Prostate gland (tissue), 2 donors: ENCODE data around the gene SCGN. TPM values are rescaled to one million over a fixed set of nuclear protein-coding genes. Genes with fewer than 3 reads are reported as not detected.

Experiments used
- DNase-seq: peaks from one replicate; pipeline ENCODE4 v3.0.0-alpha.2; 2019; ENCODE audit warnings: low spot score
- H3K27ac ChIP-seq, 2 donors: fragments of 200-600 bp; sonication (generic); 2 replicates each; pipeline ENCODE4 v1.5.1; 2017 to 2019
- H3K27me3 ChIP-seq: fragments of 200-600 bp; sonication (generic); replicated peaks from 2 replicates; pipeline ENCODE4 v1.5.1; 2019; ENCODE audit not compliant: insufficient read depth
- H3K36me3 ChIP-seq, 2 donors: fragments of 200-600 bp; sonication (generic); 1 replicate in 1 of 2; 2 replicates in 1 of 2; pipeline versions ENCODE4 v1.5.1 to v1.8.1; 2017 to 2019
- H3K4me1 ChIP-seq: fragments of 200-600 bp; sonication (generic); replicated peaks from 2 replicates; pipeline ENCODE4 v1.5.1; 2019
- H3K4me3 ChIP-seq, 2 donors: fragments of 200-600 bp; sonication (generic); 2 replicates each; pipeline ENCODE4 v1.5.1; 2017 to 2019
- H3K9me3 ChIP-seq: fragments of 200-600 bp; sonication (generic); 2 replicates; pipeline ENCODE4 v1.5.1; 2017
- CTCF ChIP-seq, 4 experiments: fragments of 200-600 bp in 2 of 4; fragments of 450-650 bp in 2 of 4; sonication (generic) in 2 of 4; IDR thresholded peaks; 1 replicate in 3 of 4; 2 replicates in 1 of 4; pipeline ENCODE4 v1.5.1; 2016 to 2019; ENCODE audit warnings: antibody characterized with exemption in 4 of 4, mild to moderate bottlenecking in 2 of 4, moderate library complexity in 2 of 4
- POLR2A ChIP-seq: fragments of 450-650 bp; IDR thresholded peaks from one replicate; pipeline ENCODE4 v1.6.1; 2016; ENCODE audit warnings: antibody characterized with exemption, mild to moderate bottlenecking
- POLR2AphosphoS5 ChIP-seq: sonication (generic); formaldehyde crosslinking; IDR thresholded peaks from one replicate; pipeline ENCODE4 v1.6.1; 2017; ENCODE audit warnings: antibody characterized with exemption
- WGBS: methylation state at CpG from one replicate; pipeline ENCODE4 v1.1.5; 2018; 5-methylcytosine and 5-hydroxymethylcytosine counted together
- intact Hi-C: fragments of 100-400 bp; cut with DNase I; formaldehyde crosslinking; loops from one replicate; pipeline ENCODE4 v1.14.2; 2022
- total RNA-seq, 2 donors: library from RNA; depleted of rRNA; stranded (reverse); fragments of >200 nt; gene quantifications; one replicate each; pipeline ENCODE4 v1.1.0, GENCODE V29; 2016

The SCGN gene
- total RNA-seq, 2 donors from 2014 or later, result 2.6 TPM; not detected in 1

- no peak for DNase-seq
- Histone ChIP-seq H3K27ac (no peak overlapping the region), H3K9me3 (no peaks in the 10 kb centered on the region), H3K4me1 (no peaks in the 10 kb centered on the region), H3K27me3 (peaks cover 4% of the 10 kb centered on the region), H3K4me3 (no peak overlapping the region), H3K36me3 (no peaks in the 10 kb centered on the region)
- WGBS, result 90% methylated on average over 15 of the region's 15 CpGs
- TF ChIP-seq CTCF (IDR thresholded peaks at IDR 0.05) (no peak), POLR2A (no peak), POLR2AphosphoS5 (no peak)
- intact Hi-C loops, result no loop called here
Measured at GRCh38 chr6:25731721-25732120, 79.7 kb downstream of the SCGN start.

- 64% methylated on average over 28 of the region's 30 CpGs for WGBS
- Histone ChIP-seq H3K4me3 (no peak overlapping the region), H3K9me3 (no peaks in the 10 kb centered on the region), H3K27me3 (peaks cover 4% of the 10 kb centered on the region), H3K4me1 (no peaks in the 10 kb centered on the region), H3K27ac (no peak overlapping the region), H3K36me3 (no peaks in the 10 kb centered on the region)
- intact Hi-C loops, result no loop called here
- DNase-seq, result no peak
- TF ChIP-seq POLR2A, result no peak
- TF ChIP-seq POLR2AphosphoS5, result no peak
- no peak for TF ChIP-seq CTCF (IDR thresholded peaks at IDR 0.05)
Measured at GRCh38 chr6:25732468-25733198, 80.6 kb downstream of the SCGN start.

- DNase-seq, result no peak
- H3K9me3 ChIP-seq, result no peaks in the 10 kb centered on the region
- intact Hi-C loops, result no loop called here
- TF ChIP-seq POLR2AphosphoS5 (no peak), POLR2A (no peak), CTCF (IDR thresholded peaks at IDR 0.05) (no peak)
- H3K27me3 ChIP-seq, result no peaks in the 10 kb centered on the region
- no peaks in the 10 kb centered on the region for H3K4me1 ChIP-seq
- no peaks in the 10 kb centered on the region for H3K36me3 ChIP-seq
- no peak overlapping the region for H3K27ac ChIP-seq
- no peak overlapping the region for H3K4me3 ChIP-seq
Measured at GRCh38 chr6:25735261-25735660, 83.2 kb downstream of the SCGN start.

GRCh38 chr6:25743868-25744267 is 91.9 kb downstream of the SCGN start:
- Histone ChIP-seq H3K27ac (no peak overlapping the region), H3K36me3 (no peaks in the 10 kb centered on the region), H3K27me3 (no peaks in the 10 kb centered on the region), H3K4me3 (no peak overlapping the region), H3K9me3 (no peaks in the 10 kb centered on the region), H3K4me1 (no peaks in the 10 kb centered on the region)
- TF ChIP-seq POLR2AphosphoS5, result no peak
- intact Hi-C loops, result no loop called here
- no peak for DNase-seq

- 77% methylated on average over 4 of the region's 4 CpGs for WGBS
- Histone ChIP-seq H3K27ac (no peak overlapping the region), H3K27me3 (no peaks in the 10 kb centered on the region), H3K9me3 (no peaks in the 10 kb centered on the region), H3K4me3 (no peak overlapping the region), H3K36me3 (no peaks in the 10 kb centered on the region), H3K4me1 (no peaks in the 10 kb centered on the region)
- intact Hi-C loops, result no loop called here
- DNase-seq, result no peak
- no peak for TF ChIP-seq POLR2A
- TF ChIP-seq POLR2AphosphoS5, result no peak
- TF ChIP-seq CTCF (IDR thresholded peaks at IDR 0.05), result no peak
Measured at GRCh38 chr6:25745836-25746235, 93.8 kb downstream of the SCGN start.
